HepG2 (cell line): ENCODE results near the gene CCL19. TPM values are rescaled to one million over a fixed set of nuclear protein-coding genes. Genes with fewer than 3 reads are reported as not detected.
A peak's percentile ranks its signal among the peaks of the same experiment; 100 is the strongest.

Source experiments
- ATRX ChIP-seq: sonication (generic); formaldehyde crosslinking; IDR thresholded peaks from 2 replicates; pipeline ENCODE4 v1.4.0; 2020; ENCODE audit warnings: missing genetic modification reagents, borderline replicate concordance
- ETV5 ChIP-seq: IDR thresholded peaks from 2 replicates; pipeline ENCODE4 v1.6.1; 2018; ENCODE audit warnings: missing biosample characterization, missing genetic modification reagents, inconsistent platforms, borderline replicate concordance
- FOXP1 ChIP-seq, 2 experiments: fragments of 450-650 bp in 1 of 2; IDR thresholded peaks; 2 replicates each; pipeline ENCODE4 v1.6.1; 2017 to 2018; ENCODE audit warnings: antibody characterized with exemption in 1 of 2
- KIAA2018 ChIP-seq: sonication (generic); formaldehyde crosslinking; IDR thresholded peaks from 2 replicates; pipeline ENCODE4 v1.5.0; 2020; ENCODE audit warnings: mild to moderate bottlenecking, missing genetic modification reagents, borderline replicate concordance
- MXI1 ChIP-seq: IDR thresholded peaks from 3 replicates; pipeline ENCODE4 v1.6.1; 2012; ENCODE audit warnings: low read depth, low read length, inconsistent platforms, borderline replicate concordance
- NR0B2 ChIP-seq: sonication (generic); formaldehyde crosslinking; IDR thresholded peaks from 2 replicates; pipeline ENCODE4 v1.4.0; 2020; ENCODE audit warnings: mild to moderate bottlenecking, missing genetic modification reagents
- POGZ ChIP-seq: sonication (generic); formaldehyde crosslinking; IDR thresholded peaks from 2 replicates; pipeline ENCODE4 v1.4.0; 2020; ENCODE audit warnings: mild to moderate bottlenecking, missing genetic modification reagents
- PRDM15 ChIP-seq: sonication (generic); formaldehyde crosslinking; IDR thresholded peaks from 2 replicates; pipeline ENCODE4 v1.4.0; 2020; ENCODE audit warnings: missing genetic modification reagents
- SAP130 ChIP-seq: IDR thresholded peaks from 2 replicates; pipeline ENCODE4 v1.6.1; 2016; ENCODE audit warnings: low read depth
- SMC3 ChIP-seq: IDR thresholded peaks from 2 replicates; pipeline ENCODE4 v1.6.1; 2011; ENCODE audit warnings: low read length, improper control_type of control experiment
- ZNF687 ChIP-seq: sonication (generic); formaldehyde crosslinking; IDR thresholded peaks from 2 replicates; pipeline ENCODE4 v1.5.1; 2020; ENCODE audit warnings: mild to moderate bottlenecking, missing genetic modification reagents, moderate library complexity
- polyA plus RNA-seq, 8 experiments: library from polyadenylated mRNA; depleted of rRNA in 3 of 8; stranded (reverse) in 7 of 8; unstranded in 1 of 8; fragments of >200 nt; fragmentation: Illumina TruSeq in 4 of 8; extraction: Trizol in 4 of 8; gene quantifications; 2 replicates each; pipeline versions ENCODE4 v1.2.1 to v1.2.3, GENCODE V29; 2011 to 2016; ENCODE audit warnings: low read depth in 4 of 8, missing spikeins in 1 of 8, mixed read lengths in 1 of 8; ENCODE audit not compliant: insufficient read depth in 1 of 8
- total RNA-seq, 5 experiments: library from RNA; depleted of rRNA; stranded (reverse); fragments of >200 nt; fragmentation: Illumina TruSeq; extraction: Trizol; gene quantifications; 2 replicates each; pipeline ENCODE4 v1.2.3, GENCODE V29; 2016; ENCODE audit warnings: low read depth in 1 of 5

CCL19 gene
- total and polyA plus RNA-seq, 2 of the 13 experiments (the other 11 are each of a cell fraction or from before 2014, with no cell fraction given) = not detected

GRCh38 chr9:34688329-34689115 lies 2.6 kb downstream of the CCL19 start (continued):
- TF ChIP-seq ZNF687 = peak; percentile 42
- no peak for TF ChIP-seq ATRX (CRISPR knock-in tag)
- TF ChIP-seq NR0B2 = no peak
- TF ChIP-seq ETV5 (CRISPR knock-in tag) = no peak; the same call in 1 of the 2 replicates
- TF ChIP-seq POGZ (CRISPR knock-in tag) = peak; percentile 32; the same call in 1 of the 2 replicates
- TF ChIP-seq SAP130 (CRISPR knock-in tag) = peak; percentile 45; the same call in 1 of the 2 replicates
- TF ChIP-seq FOXP1 (IDR thresholded peaks at IDR 0.05) = no peak
- peak; percentile 59; the same call in 1 of the 2 replicates for TF ChIP-seq FOXP1 (CRISPR knock-in tag; IDR thresholded peaks at IDR 0.05)
- no peak for TF ChIP-seq SMC3
- TF ChIP-seq PRDM15 (CRISPR knock-in tag) = no peak
- no peak for TF ChIP-seq KIAA2018
- 0 out of 3 replicates have a peak, but pooled peaks have one; percentile 23 for TF ChIP-seq MXI1
